Suprapubic skin (tissue), 4 donors: ENCODE measurements around the gene MARK4. TPM values are rescaled to one million over a fixed set of nuclear protein-coding genes. Genes with fewer than 3 reads are reported as not detected.

Experiments used
- DNase-seq, 2 donors: peaks; one replicate each; pipeline ENCODE4 v3.0.0-alpha.2; 2019; ENCODE audit warnings: low spot score in 2 of 2
- H3K27ac ChIP-seq: fragments of 200-600 bp; sonication (generic); one replicate; pipeline ENCODE4 v1.5.1; 2019
- H3K27me3 ChIP-seq: fragments of 200-600 bp; sonication (generic); one replicate; pipeline ENCODE4 v1.5.1; 2019
- H3K36me3 ChIP-seq: fragments of 200-600 bp; sonication (generic); one replicate; pipeline ENCODE4 v1.5.1; 2019
- H3K4me1 ChIP-seq: fragments of 200-600 bp; sonication (generic); one replicate; pipeline ENCODE4 v1.5.1; 2019
- H3K4me3 ChIP-seq: fragments of 200-600 bp; sonication (generic); one replicate; pipeline ENCODE4 v1.5.1; 2019; ENCODE audit warnings: mild to moderate bottlenecking
- H3K9me3 ChIP-seq: fragments of 200-600 bp; sonication (generic); one replicate; pipeline ENCODE4 v1.5.1; 2019
- EP300 ChIP-seq: sonication (generic); formaldehyde crosslinking; IDR thresholded peaks from one replicate; pipeline ENCODE4 v1.6.1; 2017; ENCODE audit warnings: antibody characterized with exemption
- POLR2A ChIP-seq, 2 donors: fragments of 450-650 bp; IDR thresholded peaks; one replicate each; pipeline ENCODE4 v1.6.1; 2017; ENCODE audit warnings: antibody characterized with exemption in 2 of 2, mild to moderate bottlenecking in 2 of 2, moderate library complexity in 2 of 2
- POLR2AphosphoS5 ChIP-seq, 3 donors: sonication (generic); formaldehyde crosslinking; IDR thresholded peaks; one replicate each; pipeline ENCODE4 v1.6.1; 2017; ENCODE audit warnings: antibody characterized with exemption in 3 of 3
- WGBS: methylation state at CpG from one replicate; pipeline ENCODE4 v1.1.5; 2018; 5-methylcytosine and 5-hydroxymethylcytosine counted together
- total RNA-seq, 4 donors: library from RNA; depleted of rRNA; stranded (reverse); fragments of >200 nt; gene quantifications; one replicate each; pipeline ENCODE4 v1.1.0, GENCODE V29; 2016
- TF ChIP-seq, protein P1 (sequence below), 2 donors: fragments of 200-600 bp in 1 of 2; fragments of 450-650 bp in 1 of 2; sonication (generic) in 1 of 2; IDR thresholded peaks; one replicate each; pipeline ENCODE4 v1.5.1; 2016 to 2019; ENCODE audit warnings: antibody characterized with exemption in 2 of 2, mild to moderate bottlenecking in 1 of 2, moderate library complexity in 1 of 2

Gene MARK4
- total RNA-seq, 4 donors from 2014 or later = 37.4 to 56.2 (median 49.0) TPM

- Histone ChIP-seq H3K4me1 (no peaks in the 10 kb centered on the region), H3K36me3 (peaks cover 73% of the 10 kb centered on the region), H3K27me3 (peaks cover 13% of the 10 kb centered on the region), H3K27ac (no peak overlapping the region), H3K4me3 (no peak overlapping the region), H3K9me3 (no peaks in the 10 kb centered on the region)
- WGBS = 75% methylated on average over 8 of the region's 13 CpGs
- TF ChIP-seq POLR2A (IDR thresholded peaks at IDR 0.05) (no peak), POLR2AphosphoS5 (IDR thresholded peaks at IDR 0.05) (no peak), EP300 (no peak)
- TF ChIP-seq, protein P1, sequence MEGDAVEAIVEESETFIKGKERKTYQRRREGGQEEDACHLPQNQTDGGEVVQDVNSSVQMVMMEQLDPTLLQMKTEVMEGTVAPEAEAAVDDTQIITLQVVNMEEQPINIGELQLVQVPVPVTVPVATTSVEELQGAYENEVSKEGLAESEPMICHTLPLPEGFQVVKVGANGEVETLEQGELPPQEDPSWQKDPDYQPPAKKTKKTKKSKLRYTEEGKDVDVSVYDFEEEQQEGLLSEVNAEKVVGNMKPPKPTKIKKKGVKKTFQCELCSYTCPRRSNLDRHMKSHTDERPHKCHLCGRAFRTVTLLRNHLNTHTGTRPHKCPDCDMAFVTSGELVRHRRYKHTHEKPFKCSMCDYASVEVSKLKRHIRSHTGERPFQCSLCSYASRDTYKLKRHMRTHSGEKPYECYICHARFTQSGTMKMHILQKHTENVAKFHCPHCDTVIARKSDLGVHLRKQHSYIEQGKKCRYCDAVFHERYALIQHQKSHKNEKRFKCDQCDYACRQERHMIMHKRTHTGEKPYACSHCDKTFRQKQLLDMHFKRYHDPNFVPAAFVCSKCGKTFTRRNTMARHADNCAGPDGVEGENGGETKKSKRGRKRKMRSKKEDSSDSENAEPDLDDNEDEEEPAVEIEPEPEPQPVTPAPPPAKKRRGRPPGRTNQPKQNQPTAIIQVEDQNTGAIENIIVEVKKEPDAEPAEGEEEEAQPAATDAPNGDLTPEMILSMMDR (IDR thresholded peaks at IDR 0.05) = no peak
- no peak for DNase-seq
These were observed 100.4 kb downstream of the MARK4 start for GRCh38 chr19:45351401-45351952.

DNA sequence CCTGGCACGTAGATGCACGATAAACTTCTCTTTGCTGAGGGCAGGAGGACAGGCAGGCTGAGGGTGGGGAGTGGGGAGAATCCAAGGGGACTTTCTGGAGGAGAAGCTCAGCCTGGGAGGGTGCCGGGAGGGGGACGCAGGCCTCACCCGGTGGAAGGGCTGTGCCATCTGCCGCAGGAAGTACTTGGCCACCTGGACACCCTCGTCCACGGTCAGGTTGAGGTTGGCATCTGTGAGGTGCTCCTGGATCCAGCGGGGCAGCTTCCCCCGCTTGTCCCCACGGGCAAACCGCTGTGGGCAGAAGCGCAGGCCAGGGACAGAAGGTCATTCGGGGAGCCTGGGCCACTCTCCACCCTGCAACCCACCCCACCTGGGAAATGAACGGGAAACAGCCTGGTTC, 101.0 kb downstream of the MARK4 start:
- Histone ChIP-seq H3K9me3 (no peaks in the 10 kb centered on the region), H3K4me3 (no peak overlapping the region), H3K36me3 (peaks cover 76% of the 10 kb centered on the region), H3K27ac (no peak overlapping the region), H3K27me3 (peaks cover 8% of the 10 kb centered on the region), H3K4me1 (no peaks in the 10 kb centered on the region)
- WGBS = 88% methylated on average over 10 of the region's 15 CpGs
- TF ChIP-seq, protein P1 (IDR thresholded peaks at IDR 0.05) = no peak
- TF ChIP-seq EP300 = no peak
- TF ChIP-seq POLR2A (IDR thresholded peaks at IDR 0.05) = no peak
- TF ChIP-seq POLR2AphosphoS5 (IDR thresholded peaks at IDR 0.05) = no peak
- DNase-seq = no peak

- Histone ChIP-seq H3K27ac (no peak overlapping the region), H3K4me3 (no peak overlapping the region), H3K4me1 (no peaks in the 10 kb centered on the region), H3K36me3 (peaks cover 77% of the 10 kb centered on the region), H3K9me3 (no peaks in the 10 kb centered on the region), H3K27me3 (peaks cover 4% of the 10 kb centered on the region)
- no peak for TF ChIP-seq POLR2AphosphoS5 (IDR thresholded peaks at IDR 0.05)
- no peak for TF ChIP-seq POLR2A (IDR thresholded peaks at IDR 0.05)
- TF ChIP-seq, protein P1 (IDR thresholded peaks at IDR 0.05) = no peak
- no peak for TF ChIP-seq EP300
- DNase-seq = no peak
- 86% methylated on average over 16 of the region's 20 CpGs for WGBS
These were observed 101.4 kb downstream of the MARK4 start for GRCh38 chr19:45352471-45352870.

DNA sequence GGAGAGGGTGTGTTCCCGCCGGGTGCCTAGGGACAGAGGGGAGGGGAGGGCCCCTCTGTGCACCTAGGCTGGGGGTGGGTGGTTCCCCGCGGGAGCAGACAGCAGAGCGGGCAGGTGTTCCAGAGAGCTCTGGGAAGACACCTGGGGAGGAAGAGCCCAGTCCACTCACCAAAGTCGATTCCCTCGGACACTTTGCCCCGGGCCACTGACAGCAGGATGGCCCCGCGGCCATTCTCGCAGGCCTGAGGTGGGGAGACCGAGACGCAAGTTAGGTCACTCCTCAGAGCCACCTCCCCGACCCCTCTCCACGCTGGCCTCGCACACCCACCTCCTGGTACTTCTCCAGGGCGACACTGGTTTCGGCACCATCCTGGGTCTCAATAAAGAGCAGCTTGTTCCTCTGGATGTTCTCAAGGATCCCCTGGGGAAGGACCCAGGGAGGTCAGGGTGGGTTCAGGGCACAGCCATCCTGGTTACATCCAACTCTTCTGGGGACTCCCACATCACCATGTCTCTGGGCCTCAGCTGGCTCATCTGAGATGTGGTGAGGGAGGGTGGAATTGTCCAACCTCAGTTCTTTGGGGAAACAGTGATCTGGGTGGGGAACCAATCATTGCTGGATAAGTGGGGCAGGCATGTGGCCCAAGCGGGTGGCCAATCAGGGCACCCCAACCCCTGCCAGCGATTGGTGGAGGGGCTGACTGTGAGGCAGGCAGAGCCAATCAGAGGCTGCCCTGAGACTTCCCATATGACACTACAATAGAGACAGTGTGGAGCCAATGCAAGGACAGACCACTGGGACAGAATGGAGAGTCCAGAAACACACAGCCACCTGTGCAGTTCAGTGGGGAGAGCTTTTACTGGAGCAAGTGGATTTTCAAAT, 102.1 kb downstream of the MARK4 start:
- Histone ChIP-seq H3K36me3 (peaks cover 70% of the 10 kb centered on the region), H3K4me1 (no peaks in the 10 kb centered on the region), H3K4me3 (no peak overlapping the region), H3K9me3 (no peaks in the 10 kb centered on the region), H3K27ac (no peak overlapping the region), H3K27me3 (no peaks in the 10 kb centered on the region)
- TF ChIP-seq EP300 = no peak
- TF ChIP-seq, protein P1 (IDR thresholded peaks at IDR 0.05) = no peak
- TF ChIP-seq POLR2A (IDR thresholded peaks at IDR 0.05) = no peak
- no peak for TF ChIP-seq POLR2AphosphoS5 (IDR thresholded peaks at IDR 0.05)
- WGBS = 96% methylated on average over 8 of the region's 20 CpGs
- no peak for DNase-seq

DNA sequence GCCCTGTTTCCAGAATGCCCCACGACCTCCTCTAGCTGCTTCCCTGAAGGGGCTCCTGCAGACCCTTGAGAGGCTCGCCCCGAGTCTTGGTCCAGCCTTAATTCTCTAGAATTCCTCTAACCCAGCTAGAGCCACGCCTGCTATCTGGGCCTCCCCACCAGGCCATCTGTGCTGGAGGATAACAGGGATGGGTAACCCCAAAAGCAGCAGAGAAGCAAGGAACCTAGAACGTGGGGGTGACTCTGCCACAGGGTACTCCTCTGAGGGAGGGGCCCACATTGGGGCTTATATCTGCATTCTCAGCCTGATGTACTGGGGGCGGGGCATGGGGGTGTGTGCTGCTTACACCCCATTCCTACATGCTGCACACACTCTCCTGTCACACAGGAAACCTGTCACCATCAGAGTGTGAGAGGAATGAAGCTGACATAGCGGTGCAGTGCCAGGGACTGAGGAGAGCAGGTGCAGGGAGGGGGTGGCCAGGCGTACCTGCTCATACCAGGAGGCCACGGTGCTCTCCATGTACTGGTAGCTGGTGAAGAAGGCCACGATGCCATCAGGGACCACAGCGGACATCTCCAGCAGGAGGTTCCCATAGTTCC, 103.3 kb downstream of the MARK4 start:
- Histone ChIP-seq H3K36me3 (peaks cover 63% of the 10 kb centered on the region), H3K4me3 (no peak overlapping the region), H3K27ac (no peak overlapping the region), H3K9me3 (no peaks in the 10 kb centered on the region), H3K27me3 (no peaks in the 10 kb centered on the region), H3K4me1 (no peaks in the 10 kb centered on the region)
- 91% methylated on average over 10 of the region's 11 CpGs for WGBS
- TF ChIP-seq, protein P1 (IDR thresholded peaks at IDR 0.05) = no peak
- TF ChIP-seq POLR2AphosphoS5 (IDR thresholded peaks at IDR 0.05) (no peak), POLR2A (IDR thresholded peaks at IDR 0.05) (no peak), EP300 (no peak)
- DNase-seq = no peak
